K562 (cell line): Measurements from ENCODE around the gene PRKAG2. TPM values are rescaled to one million over a fixed set of nuclear protein-coding genes. Genes with fewer than 3 reads are reported as not detected.

ENCODE experiments used
- ASH1L ChIP-seq: fragments of 450-650 bp; IDR thresholded peaks from 2 replicates; pipeline ENCODE4 v1.6.1; 2018; ENCODE audit warnings: borderline replicate concordance, mild to moderate bottlenecking, low read depth; ENCODE audit not compliant: partially characterized antibody
- IRF2 ChIP-seq: sonication (generic); formaldehyde crosslinking; IDR thresholded peaks from 2 replicates; pipeline ENCODE4 v1.8.1; 2022; ENCODE audit warnings: mild to moderate bottlenecking, missing genetic modification reagents
- MCM2 ChIP-seq: fragments of 450-650 bp; IDR thresholded peaks from 2 replicates; pipeline ENCODE4 v1.6.1; 2017; ENCODE audit warnings: low read depth, mild to moderate bottlenecking
- PBX2 ChIP-seq, 2 experiments: IDR thresholded peaks in 1 of 2; conservative IDR thresholded peaks in 1 of 2; 2 replicates each; pipeline ENCODE4 v1.6.1; 2016; ENCODE audit warnings: low read depth in 2 of 2, mild to moderate bottlenecking in 1 of 2, missing compliant biosample characterization in 1 of 2, missing genetic modification characterization in 1 of 2, moderate library complexity in 1 of 2
- RUNX1 ChIP-seq: sonication (generic); IDR thresholded peaks from 2 replicates; pipeline ENCODE4 v1.6.1; 2016; ENCODE audit warnings: antibody characterized with exemption, low read depth
- SLC30A9 ChIP-seq: fragments of 250-450 bp; sonication (Bioruptor Pico); IDR thresholded peaks from 2 replicates; pipeline ENCODE4 v1.8.0; 2022; ENCODE audit warnings: mild to moderate bottlenecking, moderate library complexity
- TCF7 ChIP-seq: sonication (generic); IDR thresholded peaks from 2 replicates; pipeline ENCODE4 v1.6.1; 2016; ENCODE audit warnings: antibody characterized with exemption, borderline replicate concordance
- YY1 ChIP-seq, 3 experiments: IDR thresholded peaks; 2 replicates each; pipeline ENCODE4 v1.6.1; 2011; ENCODE audit warnings: low read length in 2 of 3, mild to moderate bottlenecking in 2 of 3, moderate library complexity in 2 of 3, borderline replicate concordance in 1 of 3, control low read depth in 1 of 3, low read depth in 1 of 3; ENCODE audit not compliant: insufficient read depth in 3 of 3, insufficient replicate concordance in 2 of 3, control insufficient read depth in 1 of 3, insufficient read length in 1 of 3; ENCODE audit errors: extremely low read depth in 1 of 3
- ZBTB34 ChIP-seq: fragments of 250-450 bp; sonication (Bioruptor Pico); IDR thresholded peaks from 2 replicates; pipeline ENCODE4 v1.8.0; 2021; ENCODE audit warnings: mild to moderate bottlenecking, moderate library complexity
- ZNF134 ChIP-seq: fragments of 250-450 bp; sonication (Bioruptor Pico); conservative IDR thresholded peaks from 2 replicates; pipeline ENCODE4 v1.4.0; 2020
- ZNF699 ChIP-seq: fragments of 250-450 bp; sonication (Bioruptor Pico); IDR thresholded peaks from 2 replicates; pipeline ENCODE4 v1.8.0; 2021; ENCODE audit warnings: mild to moderate bottlenecking, moderate library complexity; ENCODE audit not compliant: insufficient replicate concordance
- polyA plus RNA-seq, 8 experiments: library from polyadenylated mRNA; depleted of rRNA in 4 of 8; stranded (reverse) in 5 of 8; unstranded in 3 of 8; fragments of >200 nt; fragmentation: Nextera tagmentation in 2 of 8; fragmentation: Illumina TruSeq in 1 of 8; extraction: Ambion mirVana in 2 of 8; extraction: Trizol in 1 of 8; gene quantifications; 2 replicates each; pipeline versions ENCODE4 v1.2.1 to v1.2.3, GENCODE V29; 2011 to 2014; ENCODE audit warnings: inconsistent platforms in 1 of 8, missing spikeins in 1 of 8
- total RNA-seq, 7 experiments: library from RNA; depleted of rRNA in 6 of 7; stranded (reverse); fragments of >200 nt in 6 of 7; fragmentation: Illumina TruSeq in 2 of 7; extraction: Trizol in 2 of 7; gene quantifications; 2 replicates each; pipeline versions ENCODE4 v1.2.1 to v1.2.3, GENCODE V29; 2011 to 2021; ENCODE audit warnings: low replicate concordance in 1 of 7
- TF ChIP-seq, protein P1 (sequence below): fragments of 250-450 bp; sonication (Bioruptor Pico); IDR thresholded peaks from 2 replicates; pipeline ENCODE4 v1.8.0; 2022; ENCODE audit warnings: inconsistent platforms, mild to moderate bottlenecking, moderate library complexity, borderline replicate concordance
- TF ChIP-seq, protein P2 (sequence below): fragments of 250-450 bp; sonication (Bioruptor Pico); IDR thresholded peaks from 2 replicates; pipeline ENCODE4 v1.8.0; 2022; ENCODE audit warnings: moderate library complexity, mild to moderate bottlenecking, inconsistent platforms
- TF ChIP-seq, protein P3 (sequence below): fragments of 450-650 bp; IDR thresholded peaks from 2 replicates; pipeline ENCODE4 v1.6.1; 2017; ENCODE audit warnings: antibody characterized with exemption, mild to moderate bottlenecking

The PRKAG2 gene
- total and polyA plus RNA-seq, 9 of the 15 experiments (the other 6 are each of a cell fraction or from before 2014, with no cell fraction given), result 0.99 to 5.6 (median 3.3) TPM

DNA sequence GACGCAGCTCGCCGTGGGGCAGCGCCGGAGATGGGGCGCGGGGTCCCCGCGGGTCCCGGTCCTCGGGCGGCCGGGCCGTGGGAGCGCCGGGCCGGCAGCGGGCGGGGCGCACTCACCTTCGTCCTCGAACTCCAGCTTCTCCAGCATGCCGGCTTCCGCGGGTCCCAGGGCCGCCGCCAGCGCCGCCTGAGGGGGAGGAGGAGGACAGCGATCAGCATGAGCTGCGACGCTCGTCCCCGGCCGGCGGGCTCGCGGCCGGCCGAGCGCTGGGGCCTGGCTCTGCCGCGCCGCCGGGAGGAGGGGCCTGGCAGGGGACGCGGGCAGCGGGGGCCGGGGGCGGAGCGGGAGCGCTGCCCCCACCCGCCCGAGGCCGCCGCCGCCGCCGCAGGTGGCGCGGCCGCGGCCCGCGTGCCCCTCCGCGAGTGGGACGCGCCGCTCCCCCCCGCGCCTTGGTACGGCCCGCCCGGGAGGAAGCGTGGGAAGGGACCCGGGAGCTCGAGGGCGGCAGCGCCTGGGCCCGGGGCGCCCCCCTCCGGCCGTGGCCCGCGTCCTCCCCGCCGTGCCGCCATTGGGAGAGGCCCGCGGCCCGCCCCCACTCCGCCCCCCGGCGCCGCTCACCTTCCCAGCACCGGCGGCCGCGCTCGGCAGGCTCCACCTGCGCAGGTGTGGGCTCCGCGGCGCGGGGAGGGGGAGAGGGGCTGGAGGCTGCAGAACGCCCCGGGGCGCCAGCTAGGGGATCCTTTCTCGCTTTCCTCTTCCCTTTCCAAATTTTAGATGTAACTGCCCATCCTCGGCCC, 244.8 kb downstream of the PRKAG2 start (continued):
- TF ChIP-seq, protein P1, sequence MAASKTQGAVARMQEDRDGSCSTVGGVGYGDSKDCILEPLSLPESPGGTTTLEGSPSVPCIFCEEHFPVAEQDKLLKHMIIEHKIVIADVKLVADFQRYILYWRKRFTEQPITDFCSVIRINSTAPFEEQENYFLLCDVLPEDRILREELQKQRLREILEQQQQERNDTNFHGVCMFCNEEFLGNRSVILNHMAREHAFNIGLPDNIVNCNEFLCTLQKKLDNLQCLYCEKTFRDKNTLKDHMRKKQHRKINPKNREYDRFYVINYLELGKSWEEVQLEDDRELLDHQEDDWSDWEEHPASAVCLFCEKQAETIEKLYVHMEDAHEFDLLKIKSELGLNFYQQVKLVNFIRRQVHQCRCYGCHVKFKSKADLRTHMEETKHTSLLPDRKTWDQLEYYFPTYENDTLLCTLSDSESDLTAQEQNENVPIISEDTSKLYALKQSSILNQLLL (CRISPR knock-in tag), result no peak
- TF ChIP-seq, protein P2, sequence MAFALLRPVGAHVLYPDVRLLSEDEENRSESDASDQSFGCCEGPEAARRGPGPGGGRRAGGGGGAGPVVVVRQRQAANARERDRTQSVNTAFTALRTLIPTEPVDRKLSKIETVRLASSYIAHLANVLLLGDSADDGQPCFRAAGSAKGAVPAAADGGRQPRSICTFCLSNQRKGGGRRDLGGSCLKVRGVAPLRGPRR (CRISPR knock-in tag), result no peak
- TF ChIP-seq, protein P3, sequence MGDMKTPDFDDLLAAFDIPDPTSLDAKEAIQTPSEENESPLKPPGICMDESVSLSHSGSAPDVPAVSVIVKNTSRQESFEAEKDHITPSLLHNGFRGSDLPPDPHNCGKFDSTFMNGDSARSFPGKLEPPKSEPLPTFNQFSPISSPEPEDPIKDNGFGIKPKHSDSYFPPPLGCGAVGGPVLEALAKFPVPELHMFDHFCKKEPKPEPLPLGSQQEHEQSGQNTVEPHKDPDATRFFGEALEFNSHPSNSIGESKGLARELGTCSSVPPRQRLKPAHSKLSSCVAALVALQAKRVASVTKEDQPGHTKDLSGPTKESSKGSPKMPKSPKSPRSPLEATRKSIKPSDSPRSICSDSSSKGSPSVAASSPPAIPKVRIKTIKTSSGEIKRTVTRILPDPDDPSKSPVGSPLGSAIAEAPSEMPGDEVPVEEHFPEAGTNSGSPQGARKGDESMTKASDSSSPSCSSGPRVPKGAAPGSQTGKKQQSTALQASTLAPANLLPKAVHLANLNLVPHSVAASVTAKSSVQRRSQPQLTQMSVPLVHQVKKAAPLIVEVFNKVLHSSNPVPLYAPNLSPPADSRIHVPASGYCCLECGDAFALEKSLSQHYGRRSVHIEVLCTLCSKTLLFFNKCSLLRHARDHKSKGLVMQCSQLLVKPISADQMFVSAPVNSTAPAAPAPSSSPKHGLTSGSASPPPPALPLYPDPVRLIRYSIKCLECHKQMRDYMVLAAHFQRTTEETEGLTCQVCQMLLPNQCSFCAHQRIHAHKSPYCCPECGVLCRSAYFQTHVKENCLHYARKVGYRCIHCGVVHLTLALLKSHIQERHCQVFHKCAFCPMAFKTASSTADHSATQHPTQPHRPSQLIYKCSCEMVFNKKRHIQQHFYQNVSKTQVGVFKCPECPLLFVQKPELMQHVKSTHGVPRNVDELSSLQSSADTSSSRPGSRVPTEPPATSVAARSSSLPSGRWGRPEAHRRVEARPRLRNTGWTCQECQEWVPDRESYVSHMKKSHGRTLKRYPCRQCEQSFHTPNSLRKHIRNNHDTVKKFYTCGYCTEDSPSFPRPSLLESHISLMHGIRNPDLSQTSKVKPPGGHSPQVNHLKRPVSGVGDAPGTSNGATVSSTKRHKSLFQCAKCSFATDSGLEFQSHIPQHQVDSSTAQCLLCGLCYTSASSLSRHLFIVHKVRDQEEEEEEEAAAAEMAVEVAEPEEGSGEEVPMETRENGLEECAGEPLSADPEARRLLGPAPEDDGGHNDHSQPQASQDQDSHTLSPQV, result 0 out of 2 replicates have a peak, but pooled peaks have one; percentile 32
- no peak for TF ChIP-seq SLC30A9 (CRISPR knock-in tag)
- TF ChIP-seq ASH1L, result no peak
- TF ChIP-seq YY1 (IDR thresholded peaks at IDR 0.05; ENCODE audit: borderline replicate concordance in 1 of 3, control insufficient read depth in 1 of 3, extremely low read depth in 1 of 3, insufficient read depth in 3 of 3, insufficient read length in 1 of 3, insufficient replicate concordance in 2 of 3, low read depth in 1 of 3, low read length in 2 of 3), result peak in 2 of 3 experiments; percentile 90 to 92
- TF ChIP-seq ZNF699, result no peak
- TF ChIP-seq PBX2 (CRISPR knock-in tag; IDR thresholded peaks at IDR 0.05; ENCODE audit: low read depth), result no peak
- TF ChIP-seq PBX2 (tag; conservative IDR thresholded peaks at IDR 0.05; ENCODE audit: low read depth), result no peak
- no peak for TF ChIP-seq ZBTB34 (CRISPR knock-in tag)
- TF ChIP-seq ZNF134, result no peak
- 0 out of 2 replicates have a peak, but pooled peaks have one; percentile 7 for TF ChIP-seq RUNX1
- TF ChIP-seq IRF2, result no peak
- no peak for TF ChIP-seq TCF7
- TF ChIP-seq MCM2, result no peak
